HepG2 (cell line): ENCODE measurements around the gene ALG8. TPM values are rescaled to one million over a fixed set of nuclear protein-coding genes. Genes with fewer than 3 reads are reported as not detected.

Source experiments
- BORCS8-MEF2B ChIP-seq: sonication (generic); formaldehyde crosslinking; IDR thresholded peaks from 2 replicates; pipeline ENCODE4 v1.8.0; 2022; ENCODE audit warnings: mild to moderate bottlenecking, missing genetic modification reagents
- CCAR2 ChIP-seq: fragments of 200-400 bp; formaldehyde crosslinking; optimal IDR thresholded peaks from 2 replicates; pipeline ENCODE3; 2018; ENCODE audit warnings: low read depth, mild to moderate bottlenecking, low read length, moderate library complexity
- CEBPG ChIP-seq: IDR thresholded peaks from 2 replicates; pipeline ENCODE4 v1.6.1; 2016
- EZH2 ChIP-seq: conservative IDR thresholded peaks from 2 replicates; pipeline ENCODE4 v1.6.1; 2012; ENCODE audit warnings: mild to moderate bottlenecking, low read depth, low read length, moderate library complexity
- FOSL1 ChIP-seq: sonication (generic); formaldehyde crosslinking; IDR thresholded peaks from 2 replicates; pipeline ENCODE4 v1.9.0; 2021; ENCODE audit warnings: missing genetic modification reagents, borderline replicate concordance
- ISL2 ChIP-seq: sonication (generic); formaldehyde crosslinking; IDR thresholded peaks from 2 replicates; pipeline ENCODE4 v1.5.0; 2020; ENCODE audit warnings: missing genetic modification reagents
- KLF9 ChIP-seq: IDR thresholded peaks from 2 replicates; pipeline ENCODE4 v1.6.1; 2016; ENCODE audit warnings: low read depth
- MEIS2 ChIP-seq: sonication (generic); formaldehyde crosslinking; IDR thresholded peaks from 2 replicates; pipeline ENCODE4 v1.9.0; 2021; ENCODE audit warnings: mild to moderate bottlenecking, missing genetic modification reagents
- NFE2 ChIP-seq: sonication (generic); formaldehyde crosslinking; IDR thresholded peaks from 2 replicates; pipeline ENCODE4 v1.4.0; 2020; ENCODE audit warnings: missing genetic modification reagents
- PHB2 ChIP-seq: fragments of 450-650 bp; IDR thresholded peaks from 2 replicates; pipeline ENCODE4 v1.6.1; 2018; ENCODE audit not compliant: partially characterized antibody
- PHF8 ChIP-seq: sonication (generic); formaldehyde crosslinking; IDR thresholded peaks from 2 replicates; pipeline ENCODE4 v1.5.0; 2020; ENCODE audit warnings: missing genetic modification reagents
- PTBP1 ChIP-seq: fragments of 200-400 bp; formaldehyde crosslinking; IDR thresholded peaks from 2 replicates; pipeline ENCODE4 v1.6.1; 2018; ENCODE audit warnings: low read length, low read depth; ENCODE audit not compliant: poor library complexity, severe bottlenecking
- SP1 ChIP-seq, 2 experiments: fragments of 450-650 bp in 1 of 2; sonication (generic) in 1 of 2; formaldehyde crosslinking in 1 of 2; IDR thresholded peaks; 2 replicates each; pipeline versions ENCODE4 v1.4.0 to v1.6.1; 2016 to 2020; ENCODE audit warnings: missing genetic modification reagents in 1 of 2
- TOPORS ChIP-seq: sonication (generic); formaldehyde crosslinking; IDR thresholded peaks from 2 replicates; pipeline ENCODE4 v1.8.0; 2023; ENCODE audit warnings: mild to moderate bottlenecking, missing genetic modification reagents
- ZBTB33 ChIP-seq: sonication (generic); formaldehyde crosslinking; IDR thresholded peaks from 2 replicates; pipeline ENCODE4 v1.4.0; 2020; ENCODE audit warnings: missing genetic modification reagents
- ZKSCAN5 ChIP-seq: sonication (generic); formaldehyde crosslinking; IDR thresholded peaks from 2 replicates; pipeline ENCODE4 v1.5.1; 2020; ENCODE audit warnings: mild to moderate bottlenecking, missing genetic modification reagents
- ZNF124 ChIP-seq: sonication (generic); formaldehyde crosslinking; IDR thresholded peaks from 2 replicates; pipeline ENCODE4 v1.4.0; 2020; ENCODE audit warnings: missing genetic modification reagents
- ZNF558 ChIP-seq: sonication (generic); formaldehyde crosslinking; IDR thresholded peaks from 2 replicates; pipeline ENCODE4 v1.9.0; 2022; ENCODE audit warnings: mild to moderate bottlenecking, missing genetic modification reagents, borderline replicate concordance
- ZNF782 ChIP-seq: sonication (generic); formaldehyde crosslinking; IDR thresholded peaks from 2 replicates; pipeline ENCODE4 v1.4.0; 2020; ENCODE audit warnings: missing genetic modification reagents, mild to moderate bottlenecking, borderline replicate concordance
- ZNF816 ChIP-seq: sonication (generic); formaldehyde crosslinking; IDR thresholded peaks from 2 replicates; pipeline ENCODE4 v1.8.0; 2022; ENCODE audit warnings: missing genetic modification reagents, mild to moderate bottlenecking, borderline replicate concordance
- ZNF841 ChIP-seq: sonication (generic); formaldehyde crosslinking; IDR thresholded peaks from 2 replicates; pipeline ENCODE4 v1.8.1; 2023; ENCODE audit warnings: missing genetic modification reagents, borderline replicate concordance
- ZNF879 ChIP-seq: sonication (generic); formaldehyde crosslinking; IDR thresholded peaks from 2 replicates; pipeline ENCODE4 v1.8.1; 2023; ENCODE audit warnings: missing genetic modification reagents
- polyA plus RNA-seq, 8 experiments: library from polyadenylated mRNA; depleted of rRNA in 3 of 8; stranded (reverse) in 7 of 8; unstranded in 1 of 8; fragments of >200 nt; fragmentation: Illumina TruSeq in 4 of 8; extraction: Trizol in 4 of 8; gene quantifications; 2 replicates each; pipeline versions ENCODE4 v1.2.1 to v1.2.3, GENCODE V29; 2011 to 2016; ENCODE audit warnings: low read depth in 4 of 8, missing spikeins in 1 of 8, mixed read lengths in 1 of 8; ENCODE audit not compliant: insufficient read depth in 1 of 8
- total RNA-seq, 5 experiments: library from RNA; depleted of rRNA; stranded (reverse); fragments of >200 nt; fragmentation: Illumina TruSeq; extraction: Trizol; gene quantifications; 2 replicates each; pipeline ENCODE4 v1.2.3, GENCODE V29; 2016; ENCODE audit warnings: low read depth in 1 of 5
- TF ChIP-seq, protein P1 (sequence below): sonication (generic); formaldehyde crosslinking; conservative IDR thresholded peaks from 2 replicates; pipeline ENCODE4 v1.8.0; 2022; ENCODE audit warnings: low read depth, missing genetic modification reagents
- TF ChIP-seq, protein P2 (sequence below): sonication (generic); formaldehyde crosslinking; IDR thresholded peaks from 2 replicates; pipeline ENCODE4 v1.4.0; 2020; ENCODE audit warnings: missing genetic modification reagents
- TF ChIP-seq, protein P3 (sequence below): IDR thresholded peaks from 2 replicates; pipeline ENCODE4 v1.6.1; 2016

ALG8 gene
- total and polyA plus RNA-seq, 2 of the 13 experiments (the other 11 are each of a cell fraction or from before 2014, with no cell fraction given): 75.8 to 88.0 TPM

GRCh38 chr11:78079232-78080083 is 60.0 kb downstream of the ALG8 start, which contains the start of gene NDUFC2 (continued):
- TF ChIP-seq, protein P1, sequence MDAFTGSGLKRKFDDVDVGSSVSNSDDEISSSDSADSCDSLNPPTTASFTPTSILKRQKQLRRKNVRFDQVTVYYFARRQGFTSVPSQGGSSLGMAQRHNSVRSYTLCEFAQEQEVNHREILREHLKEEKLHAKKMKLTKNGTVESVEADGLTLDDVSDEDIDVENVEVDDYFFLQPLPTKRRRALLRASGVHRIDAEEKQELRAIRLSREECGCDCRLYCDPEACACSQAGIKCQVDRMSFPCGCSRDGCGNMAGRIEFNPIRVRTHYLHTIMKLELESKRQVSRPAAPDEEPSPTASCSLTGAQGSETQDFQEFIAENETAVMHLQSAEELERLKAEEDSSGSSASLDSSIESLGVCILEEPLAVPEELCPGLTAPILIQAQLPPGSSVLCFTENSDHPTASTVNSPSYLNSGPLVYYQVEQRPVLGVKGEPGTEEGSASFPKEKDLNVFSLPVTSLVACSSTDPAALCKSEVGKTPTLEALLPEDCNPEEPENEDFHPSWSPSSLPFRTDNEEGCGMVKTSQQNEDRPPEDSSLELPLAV (CRISPR knock-in tag): no peak
- TF ChIP-seq PHF8 (CRISPR knock-in tag): peak; percentile 97
- 0 out of 2 replicates have a peak, but pooled peaks have one; percentile 28 for TF ChIP-seq FOSL1 (CRISPR knock-in tag)
- TF ChIP-seq BORCS8-MEF2B: peak; percentile 90; the same call in 1 of the 2 replicates
- TF ChIP-seq PTBP1: peak; percentile 63
- TF ChIP-seq ZNF816 (CRISPR knock-in tag): no peak; the same call in 1 of the 2 replicates
- no peak for TF ChIP-seq PHB2
- no peak for TF ChIP-seq EZH2
- TF ChIP-seq, protein P2, sequence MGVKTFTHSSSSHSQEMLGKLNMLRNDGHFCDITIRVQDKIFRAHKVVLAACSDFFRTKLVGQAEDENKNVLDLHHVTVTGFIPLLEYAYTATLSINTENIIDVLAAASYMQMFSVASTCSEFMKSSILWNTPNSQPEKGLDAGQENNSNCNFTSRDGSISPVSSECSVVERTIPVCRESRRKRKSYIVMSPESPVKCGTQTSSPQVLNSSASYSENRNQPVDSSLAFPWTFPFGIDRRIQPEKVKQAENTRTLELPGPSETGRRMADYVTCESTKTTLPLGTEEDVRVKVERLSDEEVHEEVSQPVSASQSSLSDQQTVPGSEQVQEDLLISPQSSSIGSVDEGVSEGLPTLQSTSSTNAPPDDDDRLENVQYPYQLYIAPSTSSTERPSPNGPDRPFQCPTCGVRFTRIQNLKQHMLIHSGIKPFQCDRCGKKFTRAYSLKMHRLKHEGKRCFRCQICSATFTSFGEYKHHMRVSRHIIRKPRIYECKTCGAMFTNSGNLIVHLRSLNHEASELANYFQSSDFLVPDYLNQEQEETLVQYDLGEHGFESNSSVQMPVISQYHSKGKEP (CRISPR knock-in tag): peak; percentile 96
- peak; percentile 78; the same call in 1 of the 2 replicates for TF ChIP-seq TOPORS
- peak; percentile 96 for TF ChIP-seq ZNF124
- TF ChIP-seq, protein P3, sequence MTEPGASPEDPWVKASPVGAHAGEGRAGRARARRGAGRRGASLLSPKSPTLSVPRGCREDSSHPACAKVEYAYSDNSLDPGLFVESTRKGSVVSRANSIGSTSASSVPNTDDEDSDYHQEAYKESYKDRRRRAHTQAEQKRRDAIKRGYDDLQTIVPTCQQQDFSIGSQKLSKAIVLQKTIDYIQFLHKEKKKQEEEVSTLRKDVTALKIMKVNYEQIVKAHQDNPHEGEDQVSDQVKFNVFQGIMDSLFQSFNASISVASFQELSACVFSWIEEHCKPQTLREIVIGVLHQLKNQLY (CRISPR knock-in tag): peak; percentile 56; the same call in 1 of the 2 replicates
- 0 out of 2 replicates have a peak, but pooled peaks have one; percentile 32 for TF ChIP-seq ZKSCAN5 (CRISPR knock-in tag)
- no peak for TF ChIP-seq ZNF841 (CRISPR knock-in tag)
- peak; percentile 78 for TF ChIP-seq CCAR2
- TF ChIP-seq ZNF782 (CRISPR knock-in tag): peak; percentile 95
- TF ChIP-seq SP1 (IDR thresholded peaks at IDR 0.05): no peak
- TF ChIP-seq SP1 (CRISPR knock-in tag; IDR thresholded peaks at IDR 0.05): peak; percentile 84
- peak; percentile 70 for TF ChIP-seq ISL2 (CRISPR knock-in tag)
- TF ChIP-seq NFE2 (CRISPR knock-in tag): no peak
- peak; percentile 91 for TF ChIP-seq MEIS2 (CRISPR knock-in tag)
- peak; percentile 84 for TF ChIP-seq ZNF558 (CRISPR knock-in tag)
- TF ChIP-seq CEBPG (CRISPR knock-in tag): peak; percentile 59
- TF ChIP-seq KLF9 (CRISPR knock-in tag): peak; percentile 73; the same call in 1 of the 2 replicates
- TF ChIP-seq ZNF879 (CRISPR knock-in tag): peak; percentile 77; the same call in 1 of the 2 replicates
- peak; percentile 74 for TF ChIP-seq ZBTB33
